ENCODE results near the gene C11orf65.
"Not testable (repeated sequence)": the region's sequence is repeated elsewhere in the genome, so short reads cannot be mapped to it uniquely, and the experiment has no call there.

C11orf65 gene

GRCh38 chr11:108403052-108403451 lies 64.3 kb downstream of the C11orf65 start:
- TF ChIP-seq, protein P1, sequence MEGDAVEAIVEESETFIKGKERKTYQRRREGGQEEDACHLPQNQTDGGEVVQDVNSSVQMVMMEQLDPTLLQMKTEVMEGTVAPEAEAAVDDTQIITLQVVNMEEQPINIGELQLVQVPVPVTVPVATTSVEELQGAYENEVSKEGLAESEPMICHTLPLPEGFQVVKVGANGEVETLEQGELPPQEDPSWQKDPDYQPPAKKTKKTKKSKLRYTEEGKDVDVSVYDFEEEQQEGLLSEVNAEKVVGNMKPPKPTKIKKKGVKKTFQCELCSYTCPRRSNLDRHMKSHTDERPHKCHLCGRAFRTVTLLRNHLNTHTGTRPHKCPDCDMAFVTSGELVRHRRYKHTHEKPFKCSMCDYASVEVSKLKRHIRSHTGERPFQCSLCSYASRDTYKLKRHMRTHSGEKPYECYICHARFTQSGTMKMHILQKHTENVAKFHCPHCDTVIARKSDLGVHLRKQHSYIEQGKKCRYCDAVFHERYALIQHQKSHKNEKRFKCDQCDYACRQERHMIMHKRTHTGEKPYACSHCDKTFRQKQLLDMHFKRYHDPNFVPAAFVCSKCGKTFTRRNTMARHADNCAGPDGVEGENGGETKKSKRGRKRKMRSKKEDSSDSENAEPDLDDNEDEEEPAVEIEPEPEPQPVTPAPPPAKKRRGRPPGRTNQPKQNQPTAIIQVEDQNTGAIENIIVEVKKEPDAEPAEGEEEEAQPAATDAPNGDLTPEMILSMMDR (IDR thresholded peaks at IDR 0.05; ENCODE audit: low read depth, low read length, missing control alignments), result no peak
- in situ Hi-C loops (cut with HindIII; ENCODE audit: low pct_ligation_motif_present, low sequenced_read_pairs), result no loop called here
- no peak overlapping the region for H3K27ac ChIP-seq
- no peaks in the 10 kb centered on the region for H3K36me3 ChIP-seq (replicated peaks)
- no peaks in the 10 kb centered on the region for H3K27me3 ChIP-seq (replicated peaks)
- no peak overlapping the region for H3K4me3 ChIP-seq (ENCODE audit: low read depth, low read length)
- no peak for DNase-seq

DNA sequence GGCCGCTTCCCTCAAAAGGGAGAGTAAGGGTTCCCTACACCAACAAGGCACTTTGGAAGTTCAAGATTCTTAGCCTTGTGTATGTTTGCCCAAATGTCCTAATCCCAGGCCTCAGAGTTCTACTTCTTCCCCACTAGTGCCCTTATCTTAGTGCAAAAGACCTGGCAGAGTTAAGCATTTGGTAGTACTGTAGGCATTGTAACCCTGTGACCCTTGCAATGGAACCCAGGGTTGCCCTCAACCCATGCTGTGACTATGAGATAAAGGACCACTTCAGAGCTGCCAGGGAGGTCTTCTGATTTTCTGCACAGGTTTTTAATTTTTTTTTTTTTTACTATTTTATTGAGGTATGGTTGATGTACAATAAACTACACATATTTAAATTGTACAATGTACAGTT lies 65.1 kb downstream of the C11orf65 start:
- DNase-seq, result no peak
- H3K4me3 ChIP-seq (ENCODE audit: low read depth, low read length), result no peak overlapping the region
- in situ Hi-C loops (cut with HindIII; ENCODE audit: low pct_ligation_motif_present, low sequenced_read_pairs), result no loop called here
- H3K36me3 ChIP-seq (replicated peaks), result no peaks in the 10 kb centered on the region
- no peak overlapping the region for H3K27ac ChIP-seq
- no peaks in the 10 kb centered on the region for H3K27me3 ChIP-seq (replicated peaks)
- TF ChIP-seq, protein P1 (IDR thresholded peaks at IDR 0.05; ENCODE audit: low read depth, low read length, missing control alignments), result no peak

DNA sequence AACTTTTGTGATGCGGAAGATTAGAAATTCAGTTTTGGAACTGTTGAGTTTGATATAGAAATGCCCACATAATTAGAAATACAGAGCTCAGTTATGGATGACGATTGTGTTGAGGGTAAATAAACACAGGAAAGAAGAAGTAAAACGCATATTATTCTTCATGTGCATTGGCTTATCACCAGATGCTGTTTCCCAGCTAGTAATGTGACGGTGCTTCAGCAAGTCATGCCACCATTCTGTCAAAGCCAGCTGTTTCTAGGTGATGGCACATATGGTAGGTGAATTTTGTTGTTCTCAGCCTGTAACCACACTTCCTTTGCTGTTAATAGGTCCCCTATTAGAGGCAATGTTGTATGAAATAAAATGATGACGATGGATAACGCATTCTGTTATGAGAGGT lies 68.9 kb downstream of the C11orf65 start:
- TF ChIP-seq, protein P1 (IDR thresholded peaks at IDR 0.05; ENCODE audit: low read depth, low read length, missing control alignments), result no peak
- DNase-seq, result no peak
- H3K4me3 ChIP-seq (ENCODE audit: low read depth, low read length), result no peak overlapping the region
- H3K36me3 ChIP-seq (replicated peaks), result no peaks in the 10 kb centered on the region
- no peaks in the 10 kb centered on the region for H3K27me3 ChIP-seq (replicated peaks)
- H3K27ac ChIP-seq, result no peak overlapping the region
- in situ Hi-C loops (cut with HindIII; ENCODE audit: low pct_ligation_motif_present, low sequenced_read_pairs), result no loop called here

GRCh38 chr11:108396672-108397071 lies 70.7 kb downstream of the C11orf65 start:
- DNase-seq; in situ Hi-C loops (cut with HindIII; ENCODE audit: low pct_ligation_motif_present, low sequenced_read_pairs); H3K27me3 ChIP-seq (replicated peaks); H3K4me3 ChIP-seq (ENCODE audit: low read depth, low read length); H3K27ac ChIP-seq; H3K36me3 ChIP-seq (replicated peaks): not testable (repeated sequence)

- no peak overlapping the region for H3K27ac ChIP-seq
- H3K36me3 ChIP-seq (replicated peaks), result no peaks in the 10 kb centered on the region
- in situ Hi-C loops (cut with HindIII; ENCODE audit: low pct_ligation_motif_present, low sequenced_read_pairs), result no loop called here
- no peak for DNase-seq
- H3K4me3 ChIP-seq (ENCODE audit: low read depth, low read length), result no peak overlapping the region
- no peaks in the 10 kb centered on the region for H3K27me3 ChIP-seq (replicated peaks)
- TF ChIP-seq, protein P1 (IDR thresholded peaks at IDR 0.05; ENCODE audit: low read depth, low read length, missing control alignments), result no peak
Observed at GRCh38 chr11:108394744-108395284, 72.5 kb downstream of the C11orf65 start.

DNA sequence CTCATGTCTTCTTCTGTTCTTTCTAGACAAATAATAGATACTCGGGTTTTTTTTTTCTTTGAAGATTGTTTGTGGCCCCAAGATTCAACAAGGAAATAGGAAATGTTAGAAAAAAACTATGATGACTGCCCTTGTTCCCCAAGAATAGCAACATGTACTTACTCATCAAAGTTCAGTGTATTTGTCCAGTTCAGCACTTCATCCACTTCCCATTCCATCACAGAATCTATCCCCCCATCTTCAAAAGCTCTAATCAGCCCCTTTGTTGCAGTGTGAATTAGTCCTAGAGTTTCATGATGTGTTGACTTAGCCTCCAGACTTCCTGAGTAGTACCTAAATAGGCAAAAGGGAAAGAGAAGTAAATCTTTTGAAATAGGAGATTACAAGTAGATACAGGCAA lies 74.3 kb downstream of the C11orf65 start:
- Histone ChIP-seq H3K4me3 (ENCODE audit: low read depth, low read length) (no peak overlapping the region), H3K27me3 (replicated peaks) (no peaks in the 10 kb centered on the region), H3K36me3 (replicated peaks) (no peaks in the 10 kb centered on the region), H3K27ac (no peak overlapping the region)
- DNase-seq, result no peak
- TF ChIP-seq, protein P1 (IDR thresholded peaks at IDR 0.05; ENCODE audit: low read depth, low read length, missing control alignments), result no peak
- in situ Hi-C loops (cut with HindIII; ENCODE audit: low pct_ligation_motif_present, low sequenced_read_pairs), result no loop called here
